ENCODE data around the gene TAS2R1.
"Not testable (repeated sequence)": the region's sequence is repeated elsewhere in the genome, so short reads cannot be mapped to it uniquely, and the experiment has no call there.

The TAS2R1 gene

DNA sequence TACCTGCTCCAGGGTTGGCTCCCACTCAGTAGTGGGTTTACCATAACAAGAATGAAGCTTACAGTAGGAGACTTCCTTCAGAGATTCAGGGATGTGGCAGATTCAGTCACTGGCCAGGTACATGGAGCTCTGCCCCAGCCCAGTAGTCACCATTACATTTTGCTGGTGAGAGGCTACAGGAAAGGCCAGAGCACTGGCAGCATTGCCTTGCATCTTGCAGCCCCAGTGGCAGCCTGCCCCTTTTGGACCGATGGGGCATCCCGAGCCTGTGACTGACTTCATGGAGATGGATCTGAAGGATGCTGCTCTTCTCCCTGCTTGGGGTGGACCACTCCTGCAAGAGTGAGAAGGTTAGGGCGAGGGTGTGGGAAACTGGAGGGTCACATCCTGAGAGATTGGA lies 16.8 kb downstream of the TAS2R1 start:
- Mint-ChIP-seq H3K36me3 (no peaks in the 10 kb centered on the region), H3K4me3 (no peak overlapping the region), H3K4me1 (no peaks in the 10 kb centered on the region), H3K27me3 (no peaks in the 10 kb centered on the region), H3K9me3 (peaks cover 12% of the 10 kb centered on the region), H3K27ac (no peak overlapping the region)
- no peak for ATAC-seq (ENCODE audit: low read depth)
- DNase-seq (ENCODE audit: low spot score in 2 of 2) = no peak

DNA sequence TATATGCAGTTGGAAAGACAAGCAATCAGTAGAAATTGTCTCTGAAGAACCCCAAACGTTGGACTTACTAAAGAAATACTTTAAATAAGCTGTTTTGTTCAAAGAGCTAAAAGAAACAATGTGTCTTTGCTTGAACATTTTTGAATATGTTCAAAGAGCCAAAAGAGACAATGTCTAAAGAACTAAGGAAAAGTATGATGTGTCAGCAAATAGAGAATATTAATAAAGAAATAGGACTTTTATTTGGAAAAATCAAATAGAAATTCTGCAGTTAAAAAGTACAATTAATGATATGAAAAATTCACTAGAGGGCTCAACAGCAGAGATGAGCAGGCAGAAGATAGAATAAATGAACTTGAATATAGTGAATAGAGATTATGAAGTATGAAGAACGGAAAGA lies 19.2 kb downstream of the TAS2R1 start:
- Mint-ChIP-seq H3K4me1 (no peaks in the 10 kb centered on the region), H3K27me3 (no peaks in the 10 kb centered on the region), H3K9me3 (peaks cover 12% of the 10 kb centered on the region), H3K36me3 (no peaks in the 10 kb centered on the region), H3K27ac (no peak overlapping the region), H3K4me3 (no peak overlapping the region)
- ATAC-seq (ENCODE audit: low read depth) (no peak), DNase-seq (ENCODE audit: low spot score in 2 of 2) (no peak)

DNA sequence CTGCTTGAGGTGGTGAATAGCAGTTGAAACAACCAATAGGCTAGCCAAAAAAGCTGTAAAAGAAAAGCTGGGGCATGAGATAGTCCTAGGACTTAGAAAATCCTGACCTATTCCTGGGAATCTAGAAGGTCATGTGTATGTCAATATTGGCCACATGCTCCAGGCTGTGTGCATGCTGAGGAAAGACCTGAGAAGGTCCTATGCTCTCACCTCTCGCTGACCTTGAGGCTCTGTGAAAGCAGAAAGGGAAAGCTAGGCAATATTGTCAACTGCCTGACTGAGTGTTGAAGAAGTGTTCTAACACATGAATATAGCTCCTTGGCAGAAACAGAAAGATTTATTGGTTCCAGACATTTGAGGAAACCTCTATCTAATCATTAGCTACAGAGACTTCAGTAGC lies 19.8 kb downstream of the TAS2R1 start:
- no peaks in the 10 kb centered on the region for H3K36me3 Mint-ChIP-seq
- DNase-seq (ENCODE audit: low spot score in 2 of 2) = no peak
- H3K27ac Mint-ChIP-seq = no peak overlapping the region
- H3K9me3 Mint-ChIP-seq = peaks cover 13% of the 10 kb centered on the region
- no peaks in the 10 kb centered on the region for H3K27me3 Mint-ChIP-seq
- H3K4me3 Mint-ChIP-seq = no peak overlapping the region
- ATAC-seq (ENCODE audit: low read depth) = no peak
- H3K4me1 Mint-ChIP-seq = no peaks in the 10 kb centered on the region

DNA sequence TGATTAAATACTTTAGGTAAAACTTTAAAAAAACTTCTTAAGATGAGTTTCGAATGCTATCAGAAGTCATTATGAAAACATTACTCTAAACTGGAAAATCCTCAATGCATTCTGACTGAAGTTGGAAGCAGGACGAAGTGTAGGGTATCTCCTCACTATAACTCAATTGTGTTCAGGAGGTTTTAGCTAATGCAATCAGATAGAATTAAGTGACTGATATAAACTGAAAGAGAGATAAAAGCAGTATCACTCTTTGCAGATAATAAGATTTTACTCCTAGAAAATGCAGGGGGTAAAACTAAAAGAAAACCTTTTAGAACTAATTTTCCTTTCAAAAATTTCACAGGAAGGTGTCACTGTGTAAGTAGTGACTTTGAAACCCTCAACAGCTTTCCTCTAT lies 22.1 kb downstream of the TAS2R1 start:
- no peak overlapping the region for H3K27ac Mint-ChIP-seq
- no peaks in the 10 kb centered on the region for H3K36me3 Mint-ChIP-seq
- H3K27me3 Mint-ChIP-seq = no peaks in the 10 kb centered on the region
- peaks cover 13% of the 10 kb centered on the region for H3K9me3 Mint-ChIP-seq
- H3K4me3 Mint-ChIP-seq = no peak overlapping the region
- ATAC-seq (ENCODE audit: low read depth) (no peak), DNase-seq (ENCODE audit: low spot score in 2 of 2) (no peak)
- H3K4me1 Mint-ChIP-seq = no peaks in the 10 kb centered on the region

DNA sequence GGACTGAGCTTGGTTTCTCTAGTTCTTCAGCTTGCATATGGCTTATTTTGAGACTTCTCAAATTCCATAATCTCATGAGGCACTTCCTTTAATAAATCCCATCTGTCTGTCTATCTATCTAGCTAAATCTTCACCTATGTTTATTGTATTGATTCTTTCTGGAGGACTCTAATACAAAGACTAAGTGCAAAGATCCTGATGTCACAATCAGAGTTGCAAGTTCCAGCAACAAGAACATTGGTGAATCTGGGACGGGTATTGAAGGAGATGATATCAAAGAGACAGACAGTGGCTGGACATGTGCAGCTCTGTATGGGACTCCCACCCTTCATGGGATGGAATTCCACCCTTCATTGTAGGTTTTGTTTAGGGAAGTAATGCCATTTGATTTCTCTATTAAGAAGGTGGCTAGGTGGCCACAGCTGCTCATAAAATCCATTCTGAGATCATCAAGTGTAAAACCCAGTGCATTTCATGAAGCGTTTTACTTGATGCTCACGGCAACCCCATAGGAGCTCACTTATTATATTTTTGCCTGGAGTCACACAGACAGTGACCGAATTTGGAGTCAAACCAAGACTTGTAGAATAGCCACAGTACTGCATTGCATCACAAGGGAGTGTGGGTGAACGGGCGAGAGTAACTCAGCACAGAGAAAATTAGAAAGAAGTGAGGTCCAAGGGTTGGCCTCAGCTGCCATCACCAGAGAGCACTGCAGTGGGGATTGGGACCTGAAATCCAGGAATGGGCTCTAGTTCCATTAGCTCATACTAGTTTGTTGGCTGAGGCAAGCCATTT lies 24.9 kb downstream of the TAS2R1 start:
- DNase-seq (ENCODE audit: low spot score in 2 of 2) (no peak), ATAC-seq (ENCODE audit: low read depth) (no peak)
- no peak overlapping the region for H3K27ac Mint-ChIP-seq
- H3K9me3 Mint-ChIP-seq = peaks cover 6% of the 10 kb centered on the region
- H3K27me3 Mint-ChIP-seq = no peaks in the 10 kb centered on the region
- H3K4me1 Mint-ChIP-seq = no peaks in the 10 kb centered on the region
- H3K4me3 Mint-ChIP-seq = no peak overlapping the region
- no peaks in the 10 kb centered on the region for H3K36me3 Mint-ChIP-seq

DNA sequence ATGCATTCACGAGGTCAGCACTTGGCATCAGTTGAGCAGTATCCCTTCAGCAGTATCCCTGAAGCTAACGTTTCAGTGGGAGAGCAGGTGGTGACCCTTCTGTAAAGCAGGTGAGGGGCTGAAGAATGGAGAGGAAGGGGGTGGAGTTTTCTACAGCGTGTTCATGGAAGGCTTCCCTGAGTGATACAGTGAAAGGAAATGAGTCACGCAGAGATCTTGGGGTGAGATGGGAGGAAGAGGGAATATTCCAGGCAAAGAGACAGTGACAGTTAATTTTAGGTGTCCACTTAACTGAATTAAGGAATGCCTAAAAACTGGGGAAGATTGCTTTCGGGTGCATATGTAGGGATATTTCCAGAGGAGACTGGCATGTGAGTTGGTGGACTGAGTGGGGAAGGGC lies 25.7 kb downstream of the TAS2R1 start:
- H3K9me3 Mint-ChIP-seq = peaks cover 6% of the 10 kb centered on the region
- no peaks in the 10 kb centered on the region for H3K27me3 Mint-ChIP-seq
- ATAC-seq (ENCODE audit: low read depth) (no peak), DNase-seq (ENCODE audit: low spot score in 2 of 2) (no peak)
- no peak overlapping the region for H3K27ac Mint-ChIP-seq
- H3K36me3 Mint-ChIP-seq = no peaks in the 10 kb centered on the region
- no peak overlapping the region for H3K4me3 Mint-ChIP-seq
- no peaks in the 10 kb centered on the region for H3K4me1 Mint-ChIP-seq

DNA sequence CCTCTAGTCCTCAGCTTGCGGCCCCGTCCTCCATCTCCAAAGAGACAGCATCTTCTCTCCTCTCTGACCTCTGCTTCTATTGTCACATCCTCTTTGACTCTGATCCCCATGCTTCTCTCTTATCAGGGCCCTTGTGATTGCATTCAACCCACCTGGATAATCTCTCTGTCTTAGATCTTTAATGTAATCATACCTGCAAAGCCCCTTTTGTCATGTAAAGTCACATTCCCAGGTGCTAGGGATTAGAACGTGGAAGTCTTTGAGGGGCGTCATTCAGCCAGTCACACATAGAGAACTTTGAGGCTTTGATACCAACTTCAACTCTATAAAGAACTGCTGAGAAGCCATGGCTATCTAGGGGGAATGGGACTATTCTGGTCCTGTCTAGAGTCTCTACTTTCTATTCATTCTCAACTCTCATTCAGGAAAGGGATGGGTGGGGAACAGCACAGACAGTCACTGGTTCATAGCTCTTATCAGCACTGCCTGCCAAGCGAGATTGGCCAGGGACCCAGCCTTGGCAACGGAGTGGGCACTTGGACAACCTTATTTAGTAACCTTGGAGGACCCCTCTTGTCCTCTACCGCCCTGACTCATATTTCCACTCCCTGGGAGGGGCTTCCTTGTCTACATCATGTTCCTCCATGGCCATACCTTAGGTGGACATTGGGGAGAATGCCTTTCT lies 29.0 kb downstream of the TAS2R1 start:
- DNase-seq (ENCODE audit: low spot score in 2 of 2) (no peak), ATAC-seq (ENCODE audit: low read depth) (no peak)
- no peaks in the 10 kb centered on the region for H3K4me1 Mint-ChIP-seq
- H3K27me3 Mint-ChIP-seq = no peaks in the 10 kb centered on the region
- no peak overlapping the region for H3K27ac Mint-ChIP-seq
- no peak overlapping the region for H3K4me3 Mint-ChIP-seq
- H3K36me3 Mint-ChIP-seq = no peaks in the 10 kb centered on the region
- H3K9me3 Mint-ChIP-seq = peaks cover 6% of the 10 kb centered on the region

DNA sequence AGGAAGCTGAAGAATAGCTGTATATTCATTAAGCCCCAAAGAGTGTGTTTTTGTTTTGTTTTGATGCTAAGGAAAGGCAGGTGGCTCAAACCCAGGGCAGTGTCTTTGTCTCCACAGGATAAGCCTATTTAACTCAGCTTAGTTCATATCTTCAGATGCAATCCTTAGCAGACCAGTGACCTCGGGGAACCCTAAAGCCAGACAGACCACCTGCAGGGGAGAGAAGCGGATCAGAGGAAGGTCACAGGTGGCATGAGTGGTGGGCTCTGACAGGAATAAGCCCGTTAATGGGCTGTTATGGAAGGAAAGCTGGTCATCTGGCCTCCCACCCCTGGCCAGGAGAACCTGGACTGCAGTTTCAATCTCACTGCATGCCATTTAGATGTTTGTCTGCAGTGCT lies 30.8 kb downstream of the TAS2R1 start:
- DNase-seq (ENCODE audit: low spot score in 2 of 2) = no peak
- H3K36me3 Mint-ChIP-seq = no peaks in the 10 kb centered on the region
- ATAC-seq (ENCODE audit: low read depth) = no peak
- no peaks in the 10 kb centered on the region for H3K4me1 Mint-ChIP-seq
- H3K27me3 Mint-ChIP-seq = no peaks in the 10 kb centered on the region
- H3K27ac Mint-ChIP-seq = no peak overlapping the region
- no peak overlapping the region for H3K4me3 Mint-ChIP-seq
- peaks cover 4% of the 10 kb centered on the region for H3K9me3 Mint-ChIP-seq

DNA sequence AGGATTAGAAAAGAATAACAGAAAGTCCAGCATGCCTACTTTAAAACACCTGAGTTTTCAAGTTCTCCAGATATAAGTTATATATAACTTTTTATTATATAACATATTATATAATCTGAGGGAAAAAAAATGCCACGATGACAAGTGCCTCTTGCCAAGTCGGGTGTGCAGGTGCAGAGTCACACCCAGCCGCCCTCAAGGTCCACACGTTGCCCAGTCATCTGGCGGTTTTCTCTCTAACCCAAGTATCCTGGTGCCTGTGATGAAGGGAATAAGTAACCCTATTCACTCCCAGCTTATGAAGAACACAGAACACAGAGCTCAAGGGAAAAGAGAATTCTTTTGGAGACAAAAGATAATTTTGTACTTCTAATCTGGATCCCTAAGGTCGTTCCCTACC lies 31.8 kb downstream of the TAS2R1 start:
- not testable (repeated sequence) for H3K4me1 Mint-ChIP-seq; H3K4me3 Mint-ChIP-seq; H3K27ac Mint-ChIP-seq; H3K36me3 Mint-ChIP-seq; H3K27me3 Mint-ChIP-seq; ATAC-seq (ENCODE audit: low read depth); DNase-seq (ENCODE audit: low spot score in 2 of 2); H3K9me3 Mint-ChIP-seq

DNA sequence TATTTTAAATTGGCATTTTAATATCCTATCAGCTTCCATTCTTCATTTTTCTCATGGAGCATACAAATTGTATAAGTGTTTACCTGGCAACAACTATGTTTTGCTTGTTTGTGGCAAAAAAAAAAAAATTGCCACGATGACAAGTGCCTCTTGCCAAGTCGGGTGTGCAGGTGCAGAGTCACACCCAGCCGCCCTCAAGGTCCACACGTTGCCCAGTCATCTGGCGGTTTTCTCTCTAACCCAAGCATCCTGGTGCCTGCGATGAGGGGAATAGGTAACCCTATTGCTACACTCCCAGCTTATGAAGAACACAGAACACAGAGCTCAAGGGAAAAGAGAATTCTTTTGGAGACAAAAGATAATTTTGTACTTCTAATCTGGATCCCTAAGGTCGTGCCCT lies 32.8 kb downstream of the TAS2R1 start:
- H3K9me3 Mint-ChIP-seq; H3K27ac Mint-ChIP-seq; H3K4me3 Mint-ChIP-seq; DNase-seq (ENCODE audit: low spot score in 2 of 2); H3K4me1 Mint-ChIP-seq; ATAC-seq (ENCODE audit: low read depth); H3K36me3 Mint-ChIP-seq; H3K27me3 Mint-ChIP-seq: not testable (repeated sequence)

DNA sequence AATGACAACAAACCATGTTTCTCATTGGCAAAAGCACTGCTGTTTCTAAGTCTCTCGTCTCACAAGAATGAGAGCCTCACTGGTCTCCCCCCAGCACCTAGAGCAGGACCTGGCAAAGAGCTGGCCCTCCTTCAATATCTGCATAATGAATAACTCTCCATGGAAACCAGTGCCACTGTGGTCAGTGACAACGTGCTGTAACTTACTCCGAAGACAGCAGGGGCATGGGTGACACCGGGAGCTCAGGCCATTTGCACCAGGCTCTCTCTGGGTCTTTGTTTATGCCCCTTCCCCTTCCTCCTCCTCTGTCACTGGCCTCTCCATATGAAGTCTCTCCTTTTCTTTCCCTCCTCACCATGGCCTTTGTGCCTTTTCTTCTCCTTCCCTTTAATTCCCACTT lies 33.3 kb downstream of the TAS2R1 start:
- no peak for DNase-seq (ENCODE audit: low spot score in 2 of 2)
- H3K4me3 Mint-ChIP-seq = no peak overlapping the region
- ATAC-seq (ENCODE audit: low read depth) = no peak
- no peaks in the 10 kb centered on the region for H3K27me3 Mint-ChIP-seq
- no peak overlapping the region for H3K27ac Mint-ChIP-seq
- no peaks in the 10 kb centered on the region for H3K36me3 Mint-ChIP-seq
- peaks cover under 1% of the 10 kb centered on the region for H3K9me3 Mint-ChIP-seq
- no peaks in the 10 kb centered on the region for H3K4me1 Mint-ChIP-seq

DNA sequence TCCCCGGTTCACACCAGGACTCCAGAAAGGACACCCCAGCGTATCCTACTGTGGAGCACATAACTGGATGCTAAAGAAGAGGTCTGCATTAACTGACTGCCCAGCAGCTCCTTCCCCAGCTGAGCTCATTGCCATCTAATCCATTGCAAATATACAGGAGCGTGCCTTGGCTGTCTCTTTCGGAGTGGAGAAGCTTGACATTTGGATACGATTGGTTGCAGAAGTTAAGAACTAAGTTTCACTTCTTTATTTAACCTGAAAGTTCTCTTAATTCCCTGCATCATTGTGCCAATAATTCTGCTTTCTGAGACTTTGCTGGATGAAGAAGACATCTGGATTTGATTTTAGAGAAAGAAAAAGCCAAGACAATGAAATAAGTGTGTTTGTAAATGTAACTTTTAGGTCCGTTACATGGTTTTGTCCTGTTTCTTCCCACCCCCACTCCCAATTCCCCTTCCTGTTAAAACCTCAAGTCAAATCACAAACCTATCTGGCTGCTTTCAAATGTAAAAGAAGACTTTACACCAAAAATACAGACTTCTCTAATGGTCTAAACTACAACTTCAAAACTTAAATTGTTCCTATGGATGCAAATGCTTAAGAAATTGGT lies 33.9 kb downstream of the TAS2R1 start:
- Mint-ChIP-seq H3K9me3 (peaks cover 2% of the 10 kb centered on the region), H3K36me3 (no peaks in the 10 kb centered on the region), H3K27me3 (no peaks in the 10 kb centered on the region), H3K4me3 (no peak overlapping the region), H3K4me1 (no peaks in the 10 kb centered on the region), H3K27ac (no peak overlapping the region)
- no peak for ATAC-seq (ENCODE audit: low read depth)
- DNase-seq (ENCODE audit: low spot score in 2 of 2) = no peak

DNA sequence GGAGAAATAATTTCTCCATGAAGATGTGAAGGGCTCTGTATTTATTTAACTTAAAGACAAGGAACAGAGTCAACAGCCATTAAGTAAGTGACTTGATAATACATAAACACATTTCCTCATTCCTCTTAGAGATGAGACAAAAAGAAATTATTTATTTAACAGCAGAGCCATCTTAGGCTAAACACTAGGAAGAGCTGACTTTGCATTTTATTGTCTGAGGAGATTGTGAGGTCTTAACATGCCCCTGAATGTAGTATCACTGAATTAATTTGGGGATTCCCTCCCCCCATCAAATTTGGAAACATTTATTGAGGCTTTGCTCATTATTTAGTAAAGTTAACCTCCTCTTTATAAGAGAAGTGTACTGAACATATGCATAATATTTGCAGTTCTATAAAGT lies 35.2 kb downstream of the TAS2R1 start:
- no peaks in the 10 kb centered on the region for H3K27me3 Mint-ChIP-seq
- no peak overlapping the region for H3K27ac Mint-ChIP-seq
- no peaks in the 10 kb centered on the region for H3K36me3 Mint-ChIP-seq
- no peak for DNase-seq (ENCODE audit: low spot score in 2 of 2)
- peaks cover 2% of the 10 kb centered on the region for H3K9me3 Mint-ChIP-seq
- no peak for ATAC-seq (ENCODE audit: low read depth)
- no peaks in the 10 kb centered on the region for H3K4me1 Mint-ChIP-seq
- no peak overlapping the region for H3K4me3 Mint-ChIP-seq

DNA sequence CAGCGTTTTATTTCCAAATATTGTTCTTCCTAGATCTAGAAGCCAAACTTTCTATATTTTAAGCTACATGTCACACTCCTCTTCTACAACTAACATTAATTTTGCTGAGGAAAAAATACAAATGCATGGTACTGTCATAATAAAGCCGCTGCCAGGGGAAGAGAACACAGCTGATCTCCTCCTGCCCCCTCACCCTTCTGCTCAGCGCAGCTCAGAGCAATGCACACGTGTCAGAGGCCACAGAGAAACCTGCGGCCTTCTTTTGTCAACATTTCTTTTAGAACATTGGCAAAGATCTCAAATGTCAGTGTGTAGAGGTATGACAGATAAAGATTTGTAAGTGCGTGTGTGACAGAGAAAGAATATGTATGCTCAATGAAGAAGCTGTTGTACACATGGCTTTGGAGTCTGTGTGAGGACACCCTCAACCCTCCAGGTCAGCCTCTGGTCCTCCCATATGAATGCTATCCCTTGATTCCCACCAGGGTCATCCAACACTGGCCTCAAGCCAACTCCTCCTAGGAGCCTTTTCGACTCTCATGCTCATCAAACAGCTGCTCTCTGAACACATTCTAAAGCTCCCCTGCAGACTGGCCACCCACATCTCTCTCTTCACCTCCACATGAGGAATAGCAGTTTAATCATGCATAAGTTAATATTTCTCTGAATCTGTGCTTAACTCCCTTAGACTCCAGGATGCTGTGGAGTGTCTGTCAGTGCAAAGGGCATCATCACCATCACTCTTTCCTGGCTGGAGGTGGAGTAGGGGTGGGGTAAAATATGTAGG lies 40.9 kb downstream of the TAS2R1 start:
- Mint-ChIP-seq H3K9me3 (peaks cover 2% of the 10 kb centered on the region), H3K36me3 (no peaks in the 10 kb centered on the region), H3K27ac (no peak overlapping the region), H3K4me1 (no peaks in the 10 kb centered on the region), H3K27me3 (no peaks in the 10 kb centered on the region), H3K4me3 (no peak overlapping the region)
- no peak for ATAC-seq (ENCODE audit: low read depth)
- DNase-seq (ENCODE audit: low spot score in 2 of 2) = no peak
